Neural cell (in vitro differentiated cells): ENCODE measurements around the gene TTC34. TPM values are rescaled to one million over a fixed set of nuclear protein-coding genes. Genes with fewer than 3 reads are reported as not detected.

Experiments used
- H2AFZ ChIP-seq: fragments of 200-600, 300-800 bp; sonication (generic), shearing (Covaris generic); 2 replicates; pipeline ENCODE4 v1.6.0; 2014; ENCODE audit warnings: low read depth, mild to moderate bottlenecking, antibody characterized with exemption, low read length, moderate library complexity
- H3F3A ChIP-seq: fragments of 200-600 bp; shearing (Covaris generic); 2 replicates; pipeline ENCODE4 v1.6.1; 2016; ENCODE audit warnings: mild to moderate bottlenecking, moderate library complexity, mixed read lengths, antibody characterized with exemption, low read length; ENCODE audit not compliant: insufficient read depth, poor library complexity, severe bottlenecking
- H3K27ac ChIP-seq: fragments of 200-600, 300-800 bp; sonication (generic), shearing (Covaris generic); 2 replicates; pipeline ENCODE4 v1.5.1; 2014; ENCODE audit warnings: mild to moderate bottlenecking, low read length, moderate library complexity
- H3K27me3 ChIP-seq: fragments of 300-800, 200-600 bp; sonication (generic), shearing (Covaris generic); 2 replicates; pipeline ENCODE4 v1.6.0; 2014; ENCODE audit warnings: mild to moderate bottlenecking, low read depth, low read length, moderate library complexity; ENCODE audit not compliant: insufficient read depth
- H3K36me3 ChIP-seq: fragments of 300-800, 200-600 bp; sonication (generic), shearing (Covaris generic); 2 replicates; pipeline ENCODE4 v1.5.1; 2014; ENCODE audit warnings: mild to moderate bottlenecking, antibody characterized with exemption, low read length, moderate library complexity; ENCODE audit not compliant: insufficient read depth
- H3K4me2 ChIP-seq: fragments of 300-800, 200-600 bp; sonication (generic), shearing (Covaris generic); 2 replicates; pipeline ENCODE4 v1.6.0; 2014; ENCODE audit warnings: mild to moderate bottlenecking, low read length
- H3K4me3 ChIP-seq: fragments of 300-800, 200-600 bp; sonication (generic), shearing (Covaris generic); 2 replicates; pipeline ENCODE4 v1.5.1; 2014; ENCODE audit warnings: mild to moderate bottlenecking, low read length, moderate library complexity
- H3K79me2 ChIP-seq: fragments of 200-600 bp; shearing (Covaris generic); replicated peaks from 2 replicates; pipeline ENCODE4 v1.6.0; 2014; ENCODE audit warnings: mild to moderate bottlenecking, low read length, moderate library complexity; ENCODE audit not compliant: insufficient read depth
- H3K9ac ChIP-seq: fragments of 300-800, 200-600 bp; sonication (generic), shearing (Covaris generic); 2 replicates; pipeline ENCODE4 v1.6.1; 2016; ENCODE audit warnings: mild to moderate bottlenecking, low read length, mixed read lengths
- H3K9me2 ChIP-seq: fragments of 200-600 bp; shearing (Covaris generic); 2 replicates; pipeline ENCODE4 v1.6.1; 2016; ENCODE audit warnings: mild to moderate bottlenecking, low read length, mixed read lengths; ENCODE audit not compliant: insufficient read depth
- H3K9me3 ChIP-seq: fragments of 200-600, 300-800 bp; sonication (generic), shearing (Covaris generic); 2 replicates; pipeline ENCODE4 v1.6.1; 2016; ENCODE audit warnings: mild to moderate bottlenecking, mixed run types, low read length, moderate library complexity, mixed read lengths
- H4K20me1 ChIP-seq: fragments of 200-600 bp; shearing (Covaris generic); 2 replicates; pipeline ENCODE4 v1.6.1; 2016; ENCODE audit warnings: mild to moderate bottlenecking, mixed run types; ENCODE audit not compliant: insufficient read depth
- EP300 ChIP-seq: fragments of 450-650 bp; conservative IDR thresholded peaks from 2 replicates; pipeline ENCODE4 v1.6.1; 2014; ENCODE audit warnings: antibody characterized with exemption, mild to moderate bottlenecking, moderate library complexity; ENCODE audit not compliant: poor library complexity, severe bottlenecking
- EZH2 ChIP-seq: fragments of 200-600, 300-800 bp; shearing (Covaris generic), sonication (generic); IDR thresholded peaks from 2 replicates; pipeline ENCODE4 v1.6.1; 2014; ENCODE audit warnings: antibody characterized with exemption, low read length, borderline replicate concordance, mild to moderate bottlenecking; ENCODE audit not compliant: insufficient read depth, poor library complexity, severe bottlenecking
- MXI1 ChIP-seq: fragments of 450-650 bp; conservative IDR thresholded peaks from 2 replicates; pipeline ENCODE4 v1.6.1; 2014; ENCODE audit warnings: antibody characterized with exemption, mild to moderate bottlenecking; ENCODE audit not compliant: poor library complexity, severe bottlenecking
- POLR2AphosphoS5 ChIP-seq: IDR thresholded peaks from 2 replicates; pipeline ENCODE4 v1.6.1; 2012
- RAD21 ChIP-seq: fragments of 450-650 bp; conservative IDR thresholded peaks from 2 replicates; pipeline ENCODE4 v1.6.1; 2014; ENCODE audit warnings: antibody characterized with exemption, mild to moderate bottlenecking, moderate library complexity
- SMC3 ChIP-seq: fragments of 450-650 bp; conservative IDR thresholded peaks from 2 replicates; pipeline ENCODE4 v1.6.1; 2014; ENCODE audit warnings: antibody characterized with exemption, mild to moderate bottlenecking, moderate library complexity; ENCODE audit not compliant: poor library complexity
- TAF1 ChIP-seq: IDR thresholded peaks from 2 replicates; pipeline ENCODE4 v1.6.1; 2012; ENCODE audit warnings: low read depth
- polyA plus RNA-seq: library from polyadenylated mRNA; depleted of rRNA; stranded (reverse); fragments of >200 nt; gene quantifications from 2 replicates; pipeline ENCODE4 v1.2.3, GENCODE V29; 2014
- TF ChIP-seq, protein P1 (sequence below): fragments of 450-650 bp; IDR thresholded peaks from 2 replicates; pipeline ENCODE4 v1.5.1; 2014; ENCODE audit warnings: antibody characterized with exemption, mild to moderate bottlenecking, moderate library complexity; ENCODE audit not compliant: poor library complexity, severe bottlenecking
- TF ChIP-seq, protein P2 (sequence below): IDR thresholded peaks from 2 replicates; pipeline ENCODE4 v1.6.1; 2012; ENCODE audit warnings: borderline replicate concordance

The TTC34 gene
- polyA plus RNA-seq, 1 donor from 2014 or later, result 0.05 TPM

DNA sequence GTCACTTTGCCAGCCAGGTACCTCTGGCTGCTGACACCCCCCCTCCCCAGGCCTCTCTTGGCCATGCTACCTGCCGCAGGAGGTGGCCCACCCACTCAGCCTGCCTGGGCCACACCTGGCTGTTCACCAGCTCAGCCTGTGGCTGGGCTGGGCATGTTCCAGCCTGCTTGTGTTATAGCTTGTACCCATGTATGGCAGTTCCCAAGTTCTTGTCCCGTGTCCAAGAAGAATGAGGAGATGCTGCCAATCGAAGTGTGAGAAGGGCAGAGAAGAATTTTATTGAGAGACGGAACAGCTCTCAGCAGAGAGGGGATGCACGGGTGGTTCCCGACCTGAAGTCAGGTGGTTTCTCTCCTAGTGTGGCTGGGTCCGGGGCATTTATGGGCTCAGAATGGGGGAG lies 164.8 kb downstream of the TTC34 start:
- TF ChIP-seq RAD21 (no peak), SMC3 (no peak), EZH2 (no peak), MXI1 (no peak), POLR2AphosphoS5 (no peak), EP300 (no peak), TAF1 (no peak)
- TF ChIP-seq, protein P1, sequence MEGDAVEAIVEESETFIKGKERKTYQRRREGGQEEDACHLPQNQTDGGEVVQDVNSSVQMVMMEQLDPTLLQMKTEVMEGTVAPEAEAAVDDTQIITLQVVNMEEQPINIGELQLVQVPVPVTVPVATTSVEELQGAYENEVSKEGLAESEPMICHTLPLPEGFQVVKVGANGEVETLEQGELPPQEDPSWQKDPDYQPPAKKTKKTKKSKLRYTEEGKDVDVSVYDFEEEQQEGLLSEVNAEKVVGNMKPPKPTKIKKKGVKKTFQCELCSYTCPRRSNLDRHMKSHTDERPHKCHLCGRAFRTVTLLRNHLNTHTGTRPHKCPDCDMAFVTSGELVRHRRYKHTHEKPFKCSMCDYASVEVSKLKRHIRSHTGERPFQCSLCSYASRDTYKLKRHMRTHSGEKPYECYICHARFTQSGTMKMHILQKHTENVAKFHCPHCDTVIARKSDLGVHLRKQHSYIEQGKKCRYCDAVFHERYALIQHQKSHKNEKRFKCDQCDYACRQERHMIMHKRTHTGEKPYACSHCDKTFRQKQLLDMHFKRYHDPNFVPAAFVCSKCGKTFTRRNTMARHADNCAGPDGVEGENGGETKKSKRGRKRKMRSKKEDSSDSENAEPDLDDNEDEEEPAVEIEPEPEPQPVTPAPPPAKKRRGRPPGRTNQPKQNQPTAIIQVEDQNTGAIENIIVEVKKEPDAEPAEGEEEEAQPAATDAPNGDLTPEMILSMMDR, result no peak
- TF ChIP-seq, protein P2, sequence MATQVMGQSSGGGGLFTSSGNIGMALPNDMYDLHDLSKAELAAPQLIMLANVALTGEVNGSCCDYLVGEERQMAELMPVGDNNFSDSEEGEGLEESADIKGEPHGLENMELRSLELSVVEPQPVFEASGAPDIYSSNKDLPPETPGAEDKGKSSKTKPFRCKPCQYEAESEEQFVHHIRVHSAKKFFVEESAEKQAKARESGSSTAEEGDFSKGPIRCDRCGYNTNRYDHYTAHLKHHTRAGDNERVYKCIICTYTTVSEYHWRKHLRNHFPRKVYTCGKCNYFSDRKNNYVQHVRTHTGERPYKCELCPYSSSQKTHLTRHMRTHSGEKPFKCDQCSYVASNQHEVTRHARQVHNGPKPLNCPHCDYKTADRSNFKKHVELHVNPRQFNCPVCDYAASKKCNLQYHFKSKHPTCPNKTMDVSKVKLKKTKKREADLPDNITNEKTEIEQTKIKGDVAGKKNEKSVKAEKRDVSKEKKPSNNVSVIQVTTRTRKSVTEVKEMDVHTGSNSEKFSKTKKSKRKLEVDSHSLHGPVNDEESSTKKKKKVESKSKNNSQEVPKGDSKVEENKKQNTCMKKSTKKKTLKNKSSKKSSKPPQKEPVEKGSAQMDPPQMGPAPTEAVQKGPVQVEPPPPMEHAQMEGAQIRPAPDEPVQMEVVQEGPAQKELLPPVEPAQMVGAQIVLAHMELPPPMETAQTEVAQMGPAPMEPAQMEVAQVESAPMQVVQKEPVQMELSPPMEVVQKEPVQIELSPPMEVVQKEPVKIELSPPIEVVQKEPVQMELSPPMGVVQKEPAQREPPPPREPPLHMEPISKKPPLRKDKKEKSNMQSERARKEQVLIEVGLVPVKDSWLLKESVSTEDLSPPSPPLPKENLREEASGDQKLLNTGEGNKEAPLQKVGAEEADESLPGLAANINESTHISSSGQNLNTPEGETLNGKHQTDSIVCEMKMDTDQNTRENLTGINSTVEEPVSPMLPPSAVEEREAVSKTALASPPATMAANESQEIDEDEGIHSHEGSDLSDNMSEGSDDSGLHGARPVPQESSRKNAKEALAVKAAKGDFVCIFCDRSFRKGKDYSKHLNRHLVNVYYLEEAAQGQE, result no peak
- Histone ChIP-seq H3K4me3 (no peak overlapping the region), H4K20me1 (no peaks in the 10 kb centered on the region)

DNA sequence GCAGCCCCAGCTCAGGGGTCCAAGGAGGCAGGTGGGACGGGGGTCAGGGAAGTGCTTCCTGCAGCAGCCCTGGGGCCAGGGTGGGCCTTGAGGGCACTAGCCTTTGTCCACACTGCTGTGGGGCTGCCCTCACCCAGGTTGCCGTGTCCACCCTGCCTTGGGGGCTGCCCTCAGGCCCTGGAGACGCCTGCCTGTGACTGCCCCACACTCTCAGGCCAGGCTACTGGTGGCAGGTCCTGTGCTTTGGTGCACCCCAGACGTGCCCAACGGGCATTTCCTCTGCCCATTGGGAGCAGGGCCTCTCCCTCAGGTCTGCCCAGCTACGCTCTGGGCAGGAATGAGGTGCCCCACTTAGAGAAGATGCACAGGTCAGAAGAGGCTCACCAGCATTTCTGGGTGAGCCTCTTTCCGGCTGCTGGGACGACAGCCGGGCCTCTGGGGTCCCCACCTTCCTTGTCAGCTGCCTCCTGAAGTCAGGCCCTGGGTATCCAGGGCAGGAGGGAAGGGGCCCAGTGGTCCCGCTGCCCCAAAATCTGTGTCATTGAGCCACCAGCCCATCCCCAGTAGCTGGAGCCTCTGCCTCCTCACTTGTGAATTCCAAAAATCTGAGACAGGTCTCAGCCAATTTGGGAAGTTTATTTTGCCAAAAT lies 166.0 kb downstream of the TTC34 start:
- H3K9me2 ChIP-seq, result no peaks in the 10 kb centered on the region
- no peak overlapping the region for H3K27ac ChIP-seq
- H3K9me3 ChIP-seq, result no peaks in the 10 kb centered on the region
- no peaks in the 10 kb centered on the region for H4K20me1 ChIP-seq
- H2AFZ ChIP-seq, result no peak overlapping the region
- H3K4me3 ChIP-seq, result no peak overlapping the region
- TF ChIP-seq, protein P1, result no peak
- TF ChIP-seq EP300, result no peak
- TF ChIP-seq RAD21, result no peak
- TF ChIP-seq SMC3, result no peak
- TF ChIP-seq TAF1, result no peak
- TF ChIP-seq POLR2AphosphoS5, result no peak
- TF ChIP-seq EZH2, result no peak
- TF ChIP-seq, protein P2, result no peak
- H3K9ac ChIP-seq, result no peak overlapping the region
- H3K4me2 ChIP-seq, result no peak overlapping the region
- H3K27me3 ChIP-seq, result no peaks in the 10 kb centered on the region
- H3F3A ChIP-seq, result no peaks in the 10 kb centered on the region
- no peaks in the 10 kb centered on the region for H3K79me2 ChIP-seq
- no peaks in the 10 kb centered on the region for H3K36me3 ChIP-seq

More for the DNA sequence above, 164.8 kb downstream of the TTC34 start:
- no peaks in the 10 kb centered on the region for H3K9me2 ChIP-seq
- no peaks in the 10 kb centered on the region for H3K36me3 ChIP-seq
- no peak overlapping the region for H2AFZ ChIP-seq
- no peak overlapping the region for H3K4me2 ChIP-seq
- H3K27ac ChIP-seq, result no peak overlapping the region
- no peaks in the 10 kb centered on the region for H3K27me3 ChIP-seq
- no peaks in the 10 kb centered on the region for H3F3A ChIP-seq
- no peak overlapping the region for H3K9ac ChIP-seq
- H3K9me3 ChIP-seq, result no peaks in the 10 kb centered on the region
- H3K79me2 ChIP-seq, result peaks cover under 1% of the 10 kb centered on the region
